PC-3 (cell line): ENCODE results near the gene C1orf21. TPM values are rescaled to one million over a fixed set of nuclear protein-coding genes. Genes with fewer than 3 reads are reported as not detected.

ENCODE experiments used
- ATAC-seq: fragments of 200-7000 bp; cut with Tn5 transposase; 2 replicates; pipeline ENCODE4 v1.9.1; 2020; ENCODE audit warnings: mild to moderate bottlenecking, moderate library complexity
- BruUV-seq: library from RNA; stranded (reverse); fragments of 400-500 nt; replicated peaks from 2 replicates; lab custom pipeline; 2021; lab: Mats Ljungman, UMichigan
- CTCF ChIA-PET: fragments of 300-600 bp; sonication (Branson Sonifier 250); formaldehyde crosslinking; loops from one replicate; lab custom pipeline; 2022; ENCODE audit warnings: antibody characterized with exemption; lab: Charles Lee
- POLR2A ChIA-PET: fragments of 300-600 bp; sonication (Branson Sonifier 250); formaldehyde crosslinking; loops from one replicate; lab custom pipeline; 2022; ENCODE audit warnings: antibody characterized with exemption; ENCODE audit not compliant: unreplicated experiment; lab: Charles Lee
- DNase-seq: peaks from one replicate; pipeline ENCODE4 v3.0.0-alpha.2; 2015
- H2AFZ ChIP-seq: fragments of 300-600 bp; sonication (generic); 2 replicates; pipeline ENCODE4 v1.6.0; 2016; ENCODE audit warnings: antibody characterized with exemption, low read length
- H3F3A ChIP-seq: fragments of 300-600 bp; sonication (generic); one replicate; pipeline ENCODE4 v1.6.0; 2017; ENCODE audit warnings: antibody characterized with exemption, low read length, control low read depth, mild to moderate bottlenecking; ENCODE audit not compliant: unreplicated experiment
- H3K27ac ChIP-seq: fragments of 300-600 bp; sonication (generic); 2 replicates; pipeline ENCODE4 v1.5.1; 2016; ENCODE audit warnings: mild to moderate bottlenecking, low read length
- H3K27me3 ChIP-seq: fragments of 300-600 bp; sonication (generic); 2 replicates; pipeline ENCODE4 v1.6.1; 2016; ENCODE audit warnings: low read length, mixed read lengths
- H3K36me3 ChIP-seq: fragments of 300-600 bp; sonication (generic); 2 replicates; pipeline ENCODE4 v1.6.1; 2016; ENCODE audit warnings: low read depth, mixed run types, low read length, mixed read lengths
- H3K4me1 ChIP-seq: fragments of 300-600 bp; sonication (generic); 2 replicates; pipeline ENCODE4 v1.5.1; 2016; ENCODE audit warnings: low read length; ENCODE audit not compliant: insufficient read depth
- H3K4me2 ChIP-seq: fragments of 300-600 bp; sonication (generic); 2 replicates; pipeline ENCODE4 v1.6.0; 2016; ENCODE audit warnings: low read length
- H3K4me3 ChIP-seq: fragments of 300-600 bp; sonication (generic); 2 replicates; pipeline ENCODE4 v1.5.1; 2016; ENCODE audit warnings: mild to moderate bottlenecking, low read length, mixed read lengths
- H3K79me2 ChIP-seq: fragments of 300-600 bp; sonication (generic); 2 replicates; pipeline ENCODE4 v1.6.1; 2017; ENCODE audit warnings: low read length, mixed read lengths
- H3K9ac ChIP-seq: fragments of 300-600 bp; sonication (generic); 2 replicates; pipeline ENCODE4 v1.6.0; 2016; ENCODE audit warnings: mild to moderate bottlenecking, low read length
- H3K9me2 ChIP-seq: fragments of 300-600 bp; sonication (generic); replicated peaks from 2 replicates; pipeline ENCODE4 v1.6.1; 2016; ENCODE audit warnings: mixed run types, low read length, mixed read lengths
- H3K9me3 ChIP-seq: fragments of 300-600 bp; sonication (generic); 2 replicates; pipeline ENCODE4 v1.6.1; 2016; ENCODE audit warnings: low read length, mixed read lengths
- H4K20me1 ChIP-seq: fragments of 300-600 bp; sonication (generic); 2 replicates; pipeline ENCODE4 v1.6.1; 2016; ENCODE audit warnings: low read length, mixed read lengths
- EZH2 ChIP-seq: fragments of 300-600 bp; sonication (generic); IDR thresholded peaks from one replicate; pipeline ENCODE4 v1.6.1; 2017; ENCODE audit warnings: antibody characterized with exemption, mild to moderate bottlenecking, low read length; ENCODE audit not compliant: unreplicated experiment
- EZH2phosphoT487 ChIP-seq: fragments of 300-600 bp; sonication (generic); IDR thresholded peaks from 2 replicates; pipeline ENCODE4 v1.6.1; 2018; ENCODE audit warnings: mild to moderate bottlenecking, antibody characterized with exemption, low read length, borderline replicate concordance
- intact Hi-C: fragments of 100-400 bp; cut with micrococcal nuclease; formaldehyde crosslinking; loops from 2 replicates; pipeline ENCODE4 v1.9.0; 2023
- total RNA-seq: library from RNA; depleted of rRNA; stranded (reverse); fragments of >200 nt; gene quantifications from 2 replicates; pipeline ENCODE4 v1.2.3, GENCODE V29; 2014
- TF ChIP-seq, protein P1 (sequence below): fragments of 300-600 bp; sonication (generic); conservative IDR thresholded peaks from 2 replicates; pipeline ENCODE4 v1.5.1; 2017; ENCODE audit warnings: antibody characterized with exemption, low read depth, mild to moderate bottlenecking, low read length

C1orf21 gene
- total RNA-seq, 1 experiment from 2014 or later: 1.3 TPM

GRCh38 chr1:184615301-184615700 lies 228.5 kb downstream of the C1orf21 start:
- DNase-seq (no peak), ATAC-seq (no peak)
- POLR2A ChIA-PET: no interaction called here
- H3K9me3 ChIP-seq: no peaks in the 10 kb centered on the region
- no peak overlapping the region for H3K9ac ChIP-seq
- no peak overlapping the region for H3K4me2 ChIP-seq
- BruUV-seq: no TSS peak
- CTCF ChIA-PET: no interaction called here
- no peak overlapping the region for H3K4me3 ChIP-seq
- H3K27me3 ChIP-seq: no peaks in the 10 kb centered on the region
- TF ChIP-seq EZH2 (no peak), EZH2phosphoT487 (no peak)
- TF ChIP-seq, protein P1, sequence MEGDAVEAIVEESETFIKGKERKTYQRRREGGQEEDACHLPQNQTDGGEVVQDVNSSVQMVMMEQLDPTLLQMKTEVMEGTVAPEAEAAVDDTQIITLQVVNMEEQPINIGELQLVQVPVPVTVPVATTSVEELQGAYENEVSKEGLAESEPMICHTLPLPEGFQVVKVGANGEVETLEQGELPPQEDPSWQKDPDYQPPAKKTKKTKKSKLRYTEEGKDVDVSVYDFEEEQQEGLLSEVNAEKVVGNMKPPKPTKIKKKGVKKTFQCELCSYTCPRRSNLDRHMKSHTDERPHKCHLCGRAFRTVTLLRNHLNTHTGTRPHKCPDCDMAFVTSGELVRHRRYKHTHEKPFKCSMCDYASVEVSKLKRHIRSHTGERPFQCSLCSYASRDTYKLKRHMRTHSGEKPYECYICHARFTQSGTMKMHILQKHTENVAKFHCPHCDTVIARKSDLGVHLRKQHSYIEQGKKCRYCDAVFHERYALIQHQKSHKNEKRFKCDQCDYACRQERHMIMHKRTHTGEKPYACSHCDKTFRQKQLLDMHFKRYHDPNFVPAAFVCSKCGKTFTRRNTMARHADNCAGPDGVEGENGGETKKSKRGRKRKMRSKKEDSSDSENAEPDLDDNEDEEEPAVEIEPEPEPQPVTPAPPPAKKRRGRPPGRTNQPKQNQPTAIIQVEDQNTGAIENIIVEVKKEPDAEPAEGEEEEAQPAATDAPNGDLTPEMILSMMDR: no peak
- no peaks in the 10 kb centered on the region for H3K79me2 ChIP-seq
- H3K4me1 ChIP-seq: no peaks in the 10 kb centered on the region
- no peaks in the 10 kb centered on the region for H4K20me1 ChIP-seq
- no peaks in the 10 kb centered on the region for H3F3A ChIP-seq
- no peaks in the 10 kb centered on the region for H3K9me2 ChIP-seq
- H3K27ac ChIP-seq: no peak overlapping the region
- H3K36me3 ChIP-seq: no peaks in the 10 kb centered on the region
- H2AFZ ChIP-seq: no peak overlapping the region
- intact Hi-C loops: no loop called here

DNA sequence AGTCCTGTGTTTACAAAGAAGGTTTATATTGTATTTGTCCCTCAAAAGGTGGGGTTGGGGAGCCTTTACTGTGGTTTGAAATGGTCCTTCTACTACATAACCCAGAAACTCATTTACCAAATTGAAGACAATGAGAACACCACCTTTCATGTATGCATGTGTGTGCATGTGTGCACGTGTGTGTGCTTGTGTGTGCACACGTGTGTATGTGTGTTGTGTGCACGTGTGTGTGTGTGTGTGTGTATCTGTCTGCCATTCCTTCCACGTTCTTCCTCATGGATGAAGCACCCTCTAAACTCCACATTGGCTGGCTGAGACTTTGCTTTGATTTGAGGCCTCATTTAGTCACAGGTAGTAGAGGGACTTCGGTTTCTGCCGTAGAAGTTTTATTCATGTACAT lies 229.7 kb downstream of the C1orf21 start:
- CTCF ChIA-PET: no interaction called here
- no TSS peak for BruUV-seq
- TF ChIP-seq, protein P1: no peak
- no peak for TF ChIP-seq EZH2
- TF ChIP-seq EZH2phosphoT487: no peak
- H3K4me2 ChIP-seq: no peak overlapping the region
- intact Hi-C loops: no loop called here
- no peaks in the 10 kb centered on the region for H3K9me3 ChIP-seq
- no peaks in the 10 kb centered on the region for H4K20me1 ChIP-seq
- H3K27me3 ChIP-seq: no peaks in the 10 kb centered on the region
- no peak overlapping the region for H3K4me3 ChIP-seq
- H3F3A ChIP-seq: no peaks in the 10 kb centered on the region
- no peak for ATAC-seq
- H3K79me2 ChIP-seq: no peaks in the 10 kb centered on the region
- 0 out of 2 replicates have a peak, but pooled peaks cover 3% of the 10 kb centered on the region for H3K4me1 ChIP-seq
- H3K9ac ChIP-seq: no peak overlapping the region
- POLR2A ChIA-PET: no interaction called here
- no peak overlapping the region for H2AFZ ChIP-seq
- H3K27ac ChIP-seq: no peak overlapping the region
- no peaks in the 10 kb centered on the region for H3K36me3 ChIP-seq
- H3K9me2 ChIP-seq: no peaks in the 10 kb centered on the region
- no peak for DNase-seq

- Histone ChIP-seq H3K9ac (no peak overlapping the region), H3F3A (no peaks in the 10 kb centered on the region), H3K36me3 (no peaks in the 10 kb centered on the region), H3K4me3 (no peak overlapping the region), H4K20me1 (no peaks in the 10 kb centered on the region), H3K4me2 (no peak overlapping the region), H2AFZ (no peak overlapping the region), H3K9me2 (no peaks in the 10 kb centered on the region), H3K27me3 (no peaks in the 10 kb centered on the region), H3K4me1 (peaks cover 12% of the 10 kb centered on the region), H3K27ac (no peak overlapping the region), H3K79me2 (no peaks in the 10 kb centered on the region), H3K9me3 (no peaks in the 10 kb centered on the region)
- intact Hi-C loops: no loop called here
- no peak for DNase-seq
- ChIA-PET CTCF (no interaction called here), POLR2A (no interaction called here)
- ATAC-seq: no peak
- no TSS peak for BruUV-seq
- TF ChIP-seq, protein P1: no peak
- TF ChIP-seq EZH2: no peak
- no peak for TF ChIP-seq EZH2phosphoT487
Observed at GRCh38 chr1:184617433-184618029, 230.7 kb downstream of the C1orf21 start.
